Effector CD4-positive, alpha-beta T cell (primary cell): Measurements from ENCODE around the gene STPG1.
"Not testable (repeated sequence)": the region's sequence is repeated elsewhere in the genome, so short reads cannot be mapped to it uniquely, and the experiment has no call there.

Source experiments
- DNase-seq: peaks from one replicate; pipeline ENCODE4 v3.0.0-alpha.2; 2020
- total RNA-seq: gene quantifications from one replicate; lab custom pipeline; 2026; lab: John Stamatoyannopoulos, UW

The STPG1 gene, protein sequence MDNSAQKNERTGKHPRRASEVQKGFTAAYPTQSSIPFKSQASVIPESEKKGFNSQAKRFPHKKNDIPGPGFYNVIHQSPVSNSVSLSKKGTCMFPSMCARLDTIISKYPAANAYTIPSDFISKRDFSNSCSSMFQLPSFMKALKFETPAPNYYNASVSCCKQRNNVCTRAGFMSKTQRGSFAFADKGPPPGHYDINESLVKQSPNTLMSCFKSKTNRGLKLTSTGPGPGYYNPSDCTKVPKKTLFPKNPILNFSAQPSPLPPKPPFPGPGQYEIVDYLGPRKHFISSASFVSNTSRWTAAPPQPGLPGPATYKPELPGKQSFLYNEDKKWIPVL
- total RNA-seq: 4.7 reads per million, percentile 18 among the genes with 10 or more reads in this experiment

DNA sequence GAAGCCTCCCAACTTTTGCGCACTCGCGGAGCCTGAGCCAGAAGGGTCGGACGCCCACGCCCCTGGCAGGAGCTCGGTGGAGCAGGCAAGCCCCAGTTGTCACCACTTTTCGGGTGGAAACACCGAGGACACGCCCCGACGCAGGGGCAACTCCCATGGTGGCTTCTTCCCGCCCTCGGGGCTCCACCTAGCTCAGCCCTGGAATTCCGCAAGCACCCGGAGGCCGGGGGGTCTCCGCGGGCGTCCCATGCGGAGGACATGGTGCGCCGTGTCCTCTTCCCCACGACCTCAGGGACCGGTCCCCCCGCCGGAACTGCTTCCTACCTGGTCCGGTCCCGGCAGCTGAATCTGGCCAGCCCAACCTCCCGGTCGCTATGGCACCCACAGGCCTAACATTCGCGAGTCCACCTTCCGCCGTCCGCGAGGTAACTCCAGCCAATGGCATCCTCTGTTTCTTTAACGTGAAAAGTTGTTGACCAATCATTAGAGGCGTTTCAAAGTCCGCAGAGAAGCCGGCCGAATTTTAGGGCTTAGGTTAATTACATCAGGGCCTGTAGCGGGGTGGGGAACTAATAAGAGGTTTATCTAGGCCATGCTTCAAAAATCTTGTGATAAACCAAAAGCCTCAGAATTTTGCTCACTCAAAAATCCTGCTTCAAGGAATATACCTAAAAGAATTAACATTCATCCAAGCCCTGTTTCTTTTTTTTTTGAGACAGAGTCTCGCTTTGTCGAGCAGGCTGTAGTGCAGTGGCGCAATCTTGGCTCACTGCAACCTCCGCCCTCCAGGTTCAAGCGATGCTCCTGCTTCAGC, at the start of gene STPG1:
TSS of gene STPG1 (minus strand) at position 433 of the 814 bp plus-strand sequence. CDS start 12,394 bp downstream, outside the sequence.
- DNase-seq: peak; percentile 45

DNA sequence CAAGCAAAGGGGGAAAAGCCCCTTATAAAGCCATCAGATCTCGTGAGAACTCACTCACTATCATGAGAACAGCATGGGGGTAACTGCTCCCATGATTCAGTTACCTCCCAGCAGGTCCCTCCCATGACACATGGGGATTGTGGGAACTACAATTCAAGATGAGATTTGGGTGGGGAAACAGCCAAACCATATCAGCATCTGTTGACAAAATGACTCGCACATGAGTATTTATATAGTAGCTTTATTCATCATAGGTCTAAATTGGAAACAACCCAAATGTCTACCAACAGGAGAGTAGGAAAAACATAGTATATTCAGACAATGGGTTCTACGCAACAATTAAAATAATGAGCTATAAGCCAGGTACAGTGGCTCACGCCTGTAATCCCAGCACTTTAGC, 48.5 kb upstream of the STPG1 start:
- DNase-seq: not testable (repeated sequence)

DNA sequence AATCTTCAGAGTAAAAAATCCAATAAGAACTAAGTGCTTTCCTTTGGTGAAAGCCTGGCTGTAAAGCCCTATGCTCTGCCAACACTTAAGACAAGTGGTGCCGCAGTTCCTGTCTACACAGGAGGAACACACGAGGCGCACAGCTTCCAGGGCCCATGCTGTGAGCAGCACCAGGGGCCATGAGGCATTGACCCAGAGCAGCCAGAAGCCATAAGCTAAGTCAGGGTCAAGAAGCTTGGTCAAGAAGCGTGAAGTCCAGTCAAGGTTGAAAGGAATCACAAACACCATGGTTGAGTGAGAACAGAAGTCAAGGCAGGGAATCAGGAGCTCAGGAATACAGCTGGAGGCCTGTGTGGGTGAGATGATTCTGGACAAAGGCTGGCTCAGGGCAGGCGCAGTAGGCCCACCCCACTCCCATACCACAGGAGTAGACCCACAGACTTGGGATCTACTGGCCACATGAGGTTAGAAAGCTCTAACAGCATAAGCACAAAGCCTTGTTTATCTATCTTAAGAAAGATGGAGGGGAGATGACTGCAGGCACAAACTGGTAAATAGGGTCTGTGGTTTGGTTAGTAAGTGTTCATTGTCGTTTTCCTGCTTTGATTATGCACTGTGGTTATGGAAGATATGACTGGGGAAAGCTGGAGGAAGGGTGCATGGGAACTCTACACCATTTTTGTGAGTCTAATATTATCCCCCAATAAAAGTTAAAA, 46.1 kb upstream of the STPG1 start:
- DNase-seq: no peak

DNA sequence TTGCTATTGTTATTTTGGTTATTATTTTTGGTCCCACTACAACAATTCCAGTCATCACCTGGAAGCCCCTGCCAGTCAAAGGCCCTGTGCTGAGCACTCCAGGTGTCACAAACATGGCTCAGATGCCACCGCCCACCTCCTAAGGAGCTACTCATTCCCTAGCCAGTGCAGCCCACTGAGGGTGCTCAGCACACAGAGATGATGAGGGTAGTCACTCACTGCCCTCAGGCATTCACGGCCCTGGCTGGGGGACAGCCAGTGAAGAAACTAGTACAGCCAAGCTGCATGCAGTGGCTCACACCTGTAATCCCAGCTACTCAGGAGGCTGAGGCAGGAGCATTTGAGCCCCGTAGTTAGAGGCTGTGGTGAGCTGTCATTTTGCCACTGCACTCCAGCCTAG, 44.3 kb upstream of the STPG1 start:
- no peak for DNase-seq

DNA sequence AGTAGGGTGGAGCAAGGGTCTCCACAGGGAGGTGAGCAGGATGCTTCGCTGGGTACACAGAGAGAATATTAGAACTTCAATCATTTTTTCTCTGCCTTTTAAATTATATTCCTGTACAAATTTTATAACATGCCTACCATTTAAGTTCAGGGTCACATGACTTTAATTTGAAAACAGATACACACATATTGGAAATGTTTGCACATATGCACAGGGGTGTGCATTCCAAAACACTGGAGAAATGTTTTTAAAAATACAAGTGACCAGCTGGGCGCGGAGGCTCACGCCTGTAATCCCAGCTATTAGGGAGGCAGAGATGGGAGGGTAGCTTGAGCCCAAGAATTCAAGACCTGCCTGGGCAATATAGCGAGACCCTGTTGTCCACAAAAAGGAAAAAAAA, 41.7 kb upstream of the STPG1 start:
- DNase-seq: no peak

DNA sequence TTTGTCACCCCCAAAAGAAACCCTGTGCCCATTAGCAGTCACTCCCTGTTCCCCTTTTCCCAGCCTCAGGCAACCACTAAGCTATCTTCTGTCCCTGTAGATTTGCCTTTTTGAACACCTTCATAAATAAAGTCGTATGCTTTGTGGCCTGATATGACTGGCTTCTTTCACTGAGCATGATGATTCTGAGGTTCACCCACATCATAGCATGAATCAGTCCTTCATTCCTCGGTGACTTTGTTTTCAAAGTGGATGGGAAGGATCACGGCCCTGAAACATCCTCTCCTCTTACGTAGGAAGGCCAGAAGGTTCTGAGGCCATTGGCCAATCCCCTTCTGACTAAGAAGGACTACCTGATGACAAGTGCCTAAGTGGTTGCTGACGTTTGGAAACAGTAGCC, 41.1 kb upstream of the STPG1 start:
- DNase-seq: no peak

DNA sequence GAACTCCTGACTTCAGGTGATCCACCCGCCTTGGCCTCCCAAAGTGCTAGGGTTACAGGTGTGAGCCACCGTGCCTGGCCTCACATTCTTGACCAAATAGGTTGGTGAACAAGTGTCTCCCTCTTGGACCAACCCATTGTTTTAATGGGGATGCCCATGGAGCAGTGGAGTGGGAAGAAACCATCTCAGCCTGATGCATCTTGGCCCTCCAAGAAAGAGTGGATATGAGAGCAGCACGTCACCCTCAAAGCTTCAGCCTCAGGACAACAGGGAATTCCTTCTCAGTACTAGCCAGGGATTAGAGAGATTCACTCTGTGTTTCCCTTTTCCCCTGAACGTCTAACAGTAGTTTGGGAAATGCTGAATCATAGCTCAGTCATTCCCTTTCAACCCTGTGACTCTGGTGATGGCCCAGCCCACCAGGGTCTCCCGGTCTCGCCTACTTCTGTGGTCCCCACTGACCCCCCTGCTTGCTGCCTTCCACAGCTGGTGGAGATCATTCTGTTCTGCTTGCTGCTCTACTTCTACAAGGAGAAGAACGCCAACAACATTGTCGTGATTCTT, 39.4 kb upstream of the STPG1 start:
- DNase-seq: no peak

DNA sequence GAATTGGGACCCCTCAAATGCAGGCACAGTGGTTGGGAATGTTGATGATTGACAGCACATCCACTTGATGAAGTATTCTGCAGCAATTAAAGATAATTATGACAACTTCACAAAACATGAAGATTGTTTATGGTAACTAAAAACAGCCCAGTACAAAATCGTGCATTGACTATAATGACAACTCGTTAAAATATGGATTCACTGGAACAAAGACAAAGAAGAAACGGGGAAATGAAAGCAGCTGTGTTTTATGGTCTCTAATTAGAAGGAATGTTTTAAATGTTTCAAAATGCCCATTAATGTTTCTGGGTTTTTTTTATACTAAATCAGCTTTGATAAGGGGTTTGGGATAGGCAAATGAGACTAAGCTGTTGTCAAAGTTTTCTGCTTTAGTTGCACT, 38.2 kb upstream of the STPG1 start:
- no peak for DNase-seq

DNA sequence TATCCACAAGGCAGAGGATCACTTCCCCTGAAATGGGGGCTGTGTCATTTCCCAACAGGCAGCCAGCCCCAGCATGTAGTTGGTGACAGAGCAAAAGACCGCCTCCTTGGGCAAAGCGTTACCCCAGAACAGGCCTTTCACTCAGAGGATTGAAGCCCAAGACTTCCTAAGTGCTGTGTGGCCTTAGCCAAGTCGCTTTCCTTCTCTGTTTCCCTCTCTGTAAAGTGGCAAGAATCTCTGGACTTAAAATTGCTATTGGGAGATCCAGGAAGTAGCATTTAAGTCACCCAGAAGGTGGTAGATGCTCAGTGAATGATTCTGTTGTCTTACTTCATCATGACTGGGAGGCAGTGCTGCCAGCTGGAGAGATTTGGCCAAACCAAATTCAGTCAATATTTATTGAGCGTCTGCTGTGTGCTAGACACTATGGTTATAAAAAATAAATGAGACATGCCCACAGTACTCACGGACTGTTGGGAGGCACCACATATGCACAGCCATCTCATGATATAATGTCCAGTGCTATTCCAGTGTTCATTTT, 37.3 kb upstream of the STPG1 start:
- no peak for DNase-seq

DNA sequence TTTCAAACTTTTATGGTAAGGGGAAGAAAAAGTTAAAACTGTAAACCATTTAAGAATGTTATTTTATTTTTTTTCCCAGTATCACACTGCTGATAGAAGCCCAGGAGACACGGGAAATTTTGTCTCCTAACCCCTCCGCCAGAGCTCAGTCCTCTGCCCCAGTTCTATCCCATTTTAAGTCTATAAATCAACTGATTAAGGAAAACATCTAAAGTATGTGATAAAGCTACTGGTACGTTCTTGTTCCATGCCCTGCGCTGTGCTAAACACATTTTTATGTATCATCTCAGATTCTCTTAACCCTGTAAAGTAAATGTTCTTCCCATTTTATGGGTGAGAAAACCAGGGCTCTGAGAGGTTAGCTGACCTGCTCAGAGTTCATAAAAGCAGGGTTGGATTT, 36.7 kb upstream of the STPG1 start:
- DNase-seq: no peak

DNA sequence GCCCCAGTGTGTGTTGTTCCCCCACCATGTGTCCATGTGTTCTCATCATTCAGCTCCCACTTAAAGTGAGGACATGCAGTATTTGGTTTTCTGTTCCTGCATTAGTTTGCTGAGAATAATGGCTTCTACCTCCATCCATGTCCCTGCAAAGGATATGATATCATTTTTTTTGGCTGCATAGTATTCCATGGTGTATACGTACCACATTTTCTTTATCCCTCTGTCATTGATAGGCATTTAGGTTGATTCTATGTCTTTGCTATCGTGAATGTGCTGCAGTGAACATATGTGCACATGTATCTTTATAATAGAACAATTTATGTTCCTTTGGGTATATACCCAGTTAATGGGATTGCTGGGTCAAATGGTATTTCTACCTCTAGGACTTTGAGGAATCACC, 32.9 kb upstream of the STPG1 start:
- DNase-seq: not testable (repeated sequence)

DNA sequence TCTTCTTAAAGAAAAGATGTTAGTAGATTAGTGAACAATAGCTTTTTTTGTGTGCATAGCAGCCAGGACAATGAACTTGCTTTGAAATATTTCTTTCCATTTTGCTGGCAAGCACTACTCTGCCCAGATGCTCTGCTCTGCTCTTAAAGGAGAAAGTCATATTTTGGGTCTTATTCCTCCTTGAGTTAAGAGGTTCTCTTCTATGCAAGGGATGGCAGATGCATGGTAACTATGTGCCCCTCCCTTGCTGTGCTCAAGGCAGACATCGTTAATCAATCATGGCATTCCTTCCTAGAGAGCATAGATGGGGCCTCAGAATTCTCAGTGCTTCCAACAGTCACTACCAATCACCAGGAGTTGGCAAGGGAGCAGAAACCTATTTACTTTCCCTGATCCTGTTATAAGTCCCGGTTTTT, 29.7 kb upstream of the STPG1 start:
- DNase-seq: no peak

DNA sequence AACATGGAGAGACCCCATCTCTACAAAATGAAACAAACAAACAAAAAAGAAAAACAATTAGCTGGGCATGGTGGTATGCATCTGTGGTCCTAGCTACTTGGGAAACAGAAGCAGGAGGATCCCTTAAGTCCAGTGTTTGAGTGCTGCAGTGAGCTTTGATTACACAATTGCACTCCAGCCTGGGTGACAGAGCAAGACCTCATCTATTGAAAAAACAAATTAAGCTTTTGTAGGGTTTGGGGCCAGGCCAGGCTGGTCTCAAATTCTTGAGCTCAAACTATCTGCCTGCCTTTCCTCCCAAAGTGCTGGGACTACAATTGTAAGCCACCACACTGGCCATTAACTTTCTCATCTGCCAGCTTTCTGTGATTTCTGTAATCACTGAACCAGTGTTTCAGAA, 29.2 kb upstream of the STPG1 start:
- DNase-seq: no peak

DNA sequence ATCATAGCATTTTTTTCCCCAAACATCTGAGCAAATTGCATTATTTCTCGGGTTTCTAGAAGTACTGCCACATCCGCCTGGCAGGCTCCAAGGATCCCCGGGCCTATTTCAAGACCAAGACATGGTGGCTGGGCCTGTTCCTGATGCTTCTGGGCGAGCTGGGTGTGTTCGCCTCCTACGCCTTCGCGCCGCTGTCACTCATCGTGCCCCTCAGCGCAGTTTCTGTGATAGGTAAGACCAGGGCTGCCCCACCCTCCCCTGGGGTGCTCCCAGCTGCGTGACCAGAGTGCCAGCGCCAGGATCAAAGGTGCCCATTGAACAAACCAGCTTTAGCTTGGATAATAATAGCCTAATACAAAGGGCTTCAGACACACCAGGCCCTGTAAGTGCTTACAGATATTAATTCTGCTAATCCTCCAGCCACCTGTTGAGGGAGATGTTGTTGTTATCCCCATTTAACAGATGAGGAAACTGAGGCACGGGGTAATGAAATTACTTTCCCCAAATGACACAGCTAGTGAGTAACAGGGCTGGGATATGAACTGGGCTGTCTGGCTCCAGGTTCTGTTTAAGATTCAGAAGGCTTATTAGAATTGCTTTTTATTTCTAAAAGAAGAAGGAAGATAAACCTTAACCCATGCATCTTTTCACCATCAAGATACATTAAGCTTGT, 28.6 kb upstream of the STPG1 start:
- DNase-seq: no peak

DNA sequence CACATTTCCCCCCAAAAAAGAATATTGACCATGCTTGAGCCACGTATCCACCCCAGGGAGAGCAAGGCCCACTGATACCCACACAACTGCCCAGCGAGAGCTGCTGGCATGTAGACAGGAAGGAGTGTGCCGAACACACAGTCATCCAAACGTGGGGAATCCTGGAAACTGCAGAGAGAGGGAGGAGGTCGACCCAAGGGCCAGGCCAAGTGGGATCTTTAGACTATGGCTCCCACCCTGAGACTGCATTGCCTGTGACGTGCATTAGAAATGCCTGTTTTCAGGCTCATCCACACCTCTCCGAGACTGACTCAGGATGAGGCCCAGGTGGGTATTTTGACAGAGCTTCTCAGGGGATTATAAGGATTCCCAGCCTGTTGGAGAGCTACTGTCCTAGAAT, 27.9 kb upstream of the STPG1 start:
- DNase-seq: no peak

DNA sequence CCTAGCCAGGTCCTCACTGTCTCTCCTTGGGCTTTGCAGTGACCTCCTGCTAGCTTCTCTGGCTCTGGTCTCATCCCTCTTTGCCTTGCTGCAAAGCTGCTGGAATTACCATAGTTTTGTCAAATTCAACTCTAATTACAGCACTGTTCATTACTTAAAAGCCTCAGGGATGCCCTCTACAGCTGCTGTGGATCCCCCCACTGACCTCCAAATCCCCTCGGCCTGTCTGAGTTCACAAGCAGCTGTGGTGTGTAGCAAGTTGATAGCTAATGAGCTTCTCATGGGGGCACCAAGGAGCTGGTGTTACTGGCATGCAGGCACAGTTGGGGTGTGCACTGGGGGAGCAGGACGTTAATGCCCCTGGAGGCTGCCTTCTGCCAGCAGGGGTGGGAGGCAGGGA, 26.9 kb upstream of the STPG1 start:
- DNase-seq: no peak

DNA sequence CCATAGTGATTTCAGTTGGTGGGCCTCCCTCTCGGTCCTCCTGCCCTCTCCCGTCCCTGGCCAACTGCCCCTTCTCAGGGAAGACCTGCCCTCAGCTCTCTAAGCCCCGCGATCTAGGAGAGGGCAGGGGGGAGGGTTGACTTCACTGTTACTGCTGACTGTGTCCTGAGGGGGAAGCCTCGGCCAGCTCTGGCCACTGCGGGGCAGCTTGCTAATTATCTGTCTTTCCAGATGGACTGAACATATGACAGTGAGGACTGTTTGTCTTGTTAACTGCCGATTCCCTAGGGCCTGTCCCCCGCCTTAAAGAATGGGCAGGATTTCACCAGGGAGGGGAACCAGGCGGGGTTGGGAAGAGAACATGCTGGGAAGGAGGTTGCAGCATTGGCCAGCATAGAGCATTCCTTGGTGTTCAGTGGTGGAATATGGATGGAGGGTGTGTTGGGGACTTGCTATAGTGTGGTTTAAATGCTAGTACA, 24.9 kb upstream of the STPG1 start:
- no peak for DNase-seq

DNA sequence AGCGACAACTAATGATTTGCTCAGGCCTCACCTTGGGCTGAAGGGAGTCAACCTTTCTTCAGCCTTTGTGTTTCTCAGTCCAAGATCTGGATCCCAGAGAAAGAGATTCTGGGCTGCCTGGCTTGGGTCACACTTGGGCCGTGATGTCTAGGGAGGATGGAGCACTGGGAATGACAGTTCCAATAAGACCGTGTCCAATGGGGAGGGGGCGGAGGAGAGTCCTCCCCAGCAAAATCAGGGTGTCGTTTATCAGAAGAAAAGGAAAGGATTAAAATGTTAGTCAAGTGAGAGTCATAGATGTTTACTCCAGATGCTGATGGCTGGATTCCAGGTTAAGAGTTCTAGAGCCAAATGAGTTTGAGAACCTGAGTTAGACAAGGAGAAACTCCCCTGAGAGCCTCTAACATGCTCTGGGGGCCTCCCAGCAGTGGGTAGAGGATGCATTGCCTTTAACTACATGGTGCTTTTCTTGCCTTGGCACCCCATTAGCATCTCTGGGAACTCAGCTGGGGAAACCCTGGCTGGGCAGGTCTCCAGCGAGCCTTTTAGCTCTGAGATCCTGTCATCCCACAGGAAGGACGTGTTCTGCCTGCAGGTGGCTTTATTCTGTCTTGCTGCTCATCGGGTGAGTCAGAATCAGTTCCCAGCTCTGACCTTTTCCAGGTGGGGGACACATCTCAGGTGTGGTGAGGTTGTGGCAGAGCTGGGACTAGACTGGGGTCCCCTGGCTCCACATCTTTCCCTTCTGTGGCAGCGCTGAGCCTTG, 24.2 kb upstream of the STPG1 start:
- DNase-seq: no peak

DNA sequence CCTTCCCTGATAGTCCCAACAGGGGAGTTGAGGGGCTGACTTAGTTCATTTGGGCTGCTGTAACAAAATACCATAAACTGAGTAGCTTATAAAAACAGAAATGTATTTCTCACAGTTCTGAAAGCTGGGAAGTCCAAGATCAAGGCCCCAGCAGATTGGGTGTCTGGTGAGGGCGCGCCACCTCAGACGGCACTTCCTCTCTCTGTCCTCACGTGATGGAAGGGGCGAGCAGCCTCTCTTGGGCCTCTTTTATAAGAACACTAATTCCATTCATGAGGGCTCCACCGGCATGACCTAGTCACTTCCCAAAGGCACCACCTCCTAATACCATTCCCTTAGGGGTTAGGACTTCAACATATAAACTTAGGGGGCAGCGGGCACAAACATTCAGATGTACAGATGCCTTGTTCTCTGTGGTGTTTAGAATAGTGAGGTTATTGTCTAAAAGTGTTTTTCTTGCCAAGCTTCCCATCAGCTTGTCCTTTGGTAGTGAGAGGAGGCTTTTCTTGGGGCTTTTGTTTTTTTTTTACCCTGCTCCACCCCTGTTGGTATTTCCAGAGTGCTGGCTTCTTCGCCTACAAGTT, 22.3 kb upstream of the STPG1 start:
- no peak for DNase-seq

DNA sequence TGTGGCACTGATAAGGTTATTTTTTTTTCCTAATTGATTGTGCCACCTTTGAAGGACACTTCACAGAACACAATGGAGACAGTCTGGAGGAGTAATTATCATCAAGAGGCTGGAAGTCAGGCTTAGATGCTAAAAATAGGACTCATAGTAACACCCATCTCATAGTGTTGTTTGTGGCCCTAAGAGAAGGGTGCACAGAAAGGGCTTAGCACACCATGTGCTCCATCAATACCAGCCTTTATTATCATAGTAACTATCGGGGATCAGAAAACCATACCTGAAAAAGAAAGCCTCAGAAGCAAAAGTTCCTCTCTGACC, 13.9 kb upstream of the STPG1 start:
- DNase-seq: no peak
